HEK293 (cell line): Measurements from ENCODE around the gene TMPRSS11A.

Experiments
- KLF9 ChIP-seq: fragments of 450-650 bp; formaldehyde crosslinking; IDR thresholded peaks from 2 replicates; pipeline ENCODE4 v1.5.1; 2016; ENCODE audit warnings: missing biosample characterization, missing genetic modification characterization, low read depth
- SALL2 ChIP-seq: fragments of 450-650 bp; formaldehyde crosslinking; IDR thresholded peaks from 2 replicates; pipeline ENCODE4 v1.5.0; 2017; ENCODE audit warnings: missing biosample characterization, mild to moderate bottlenecking, missing genetic modification characterization, borderline replicate concordance
- ZBTB7A ChIP-seq: fragments of 450-650 bp; formaldehyde crosslinking; IDR thresholded peaks from 2 replicates; pipeline ENCODE4 v1.5.1; 2016; ENCODE audit warnings: low read depth, missing biosample characterization, missing genetic modification characterization
- ZNF335 ChIP-seq: fragments of 450-650 bp; formaldehyde crosslinking; conservative IDR thresholded peaks from 2 replicates; pipeline ENCODE4 v1.5.1; 2016; ENCODE audit warnings: missing biosample characterization, missing genetic modification characterization
- TF ChIP-seq, protein P1 (sequence below): fragments of 450-650 bp; formaldehyde crosslinking; IDR thresholded peaks from 2 replicates; pipeline ENCODE4 v1.5.1; 2016; ENCODE audit warnings: missing biosample characterization, missing genetic modification characterization
- TF ChIP-seq, protein P2 (sequence below): fragments of 450-650 bp; formaldehyde crosslinking; IDR thresholded peaks from 2 replicates; pipeline ENCODE4 v1.5.1; 2016; ENCODE audit warnings: missing biosample characterization, missing genetic modification characterization, low read depth

DNA sequence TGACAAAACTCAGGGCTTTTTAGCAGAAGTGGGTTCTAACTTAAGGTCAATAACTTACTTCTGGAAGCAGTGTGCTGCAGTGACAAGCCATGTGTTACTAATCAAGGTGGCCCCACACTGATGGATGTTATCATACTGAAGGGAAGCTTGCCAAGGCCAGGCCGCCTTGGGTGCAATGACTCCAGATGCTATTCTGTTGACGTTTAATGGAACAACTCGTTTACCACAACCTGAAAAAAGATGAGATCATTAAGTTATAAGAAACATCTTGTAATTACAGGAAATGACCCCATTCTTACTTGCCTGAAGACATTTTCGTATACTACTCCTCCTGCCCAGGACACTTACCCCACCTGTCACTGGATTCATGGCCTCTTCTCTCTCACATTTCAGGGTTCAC lies 40.6 kb downstream of the TMPRSS11A start:
- TF ChIP-seq, protein P1, sequence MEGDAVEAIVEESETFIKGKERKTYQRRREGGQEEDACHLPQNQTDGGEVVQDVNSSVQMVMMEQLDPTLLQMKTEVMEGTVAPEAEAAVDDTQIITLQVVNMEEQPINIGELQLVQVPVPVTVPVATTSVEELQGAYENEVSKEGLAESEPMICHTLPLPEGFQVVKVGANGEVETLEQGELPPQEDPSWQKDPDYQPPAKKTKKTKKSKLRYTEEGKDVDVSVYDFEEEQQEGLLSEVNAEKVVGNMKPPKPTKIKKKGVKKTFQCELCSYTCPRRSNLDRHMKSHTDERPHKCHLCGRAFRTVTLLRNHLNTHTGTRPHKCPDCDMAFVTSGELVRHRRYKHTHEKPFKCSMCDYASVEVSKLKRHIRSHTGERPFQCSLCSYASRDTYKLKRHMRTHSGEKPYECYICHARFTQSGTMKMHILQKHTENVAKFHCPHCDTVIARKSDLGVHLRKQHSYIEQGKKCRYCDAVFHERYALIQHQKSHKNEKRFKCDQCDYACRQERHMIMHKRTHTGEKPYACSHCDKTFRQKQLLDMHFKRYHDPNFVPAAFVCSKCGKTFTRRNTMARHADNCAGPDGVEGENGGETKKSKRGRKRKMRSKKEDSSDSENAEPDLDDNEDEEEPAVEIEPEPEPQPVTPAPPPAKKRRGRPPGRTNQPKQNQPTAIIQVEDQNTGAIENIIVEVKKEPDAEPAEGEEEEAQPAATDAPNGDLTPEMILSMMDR (tag by site-specific recombination): no peak
- no peak for TF ChIP-seq ZBTB7A (tag by site-specific recombination)
- TF ChIP-seq KLF9 (tag by site-specific recombination): no peak
- TF ChIP-seq, protein P2, sequence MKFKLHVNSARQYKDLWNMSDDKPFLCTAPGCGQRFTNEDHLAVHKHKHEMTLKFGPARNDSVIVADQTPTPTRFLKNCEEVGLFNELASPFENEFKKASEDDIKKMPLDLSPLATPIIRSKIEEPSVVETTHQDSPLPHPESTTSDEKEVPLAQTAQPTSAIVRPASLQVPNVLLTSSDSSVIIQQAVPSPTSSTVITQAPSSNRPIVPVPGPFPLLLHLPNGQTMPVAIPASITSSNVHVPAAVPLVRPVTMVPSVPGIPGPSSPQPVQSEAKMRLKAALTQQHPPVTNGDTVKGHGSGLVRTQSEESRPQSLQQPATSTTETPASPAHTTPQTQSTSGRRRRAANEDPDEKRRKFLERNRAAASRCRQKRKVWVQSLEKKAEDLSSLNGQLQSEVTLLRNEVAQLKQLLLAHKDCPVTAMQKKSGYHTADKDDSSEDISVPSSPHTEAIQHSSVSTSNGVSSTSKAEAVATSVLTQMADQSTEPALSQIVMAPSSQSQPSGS (tag by site-specific recombination): no peak
- TF ChIP-seq SALL2 (tag by site-specific recombination): no peak
- TF ChIP-seq ZNF335: no peak
